Measurements from ENCODE around the gene ARL2.
"Not testable (repeated sequence)": the region's sequence is repeated elsewhere in the genome, so short reads cannot be mapped to it uniquely, and the experiment has no call there.

ARL2 gene

DNA sequence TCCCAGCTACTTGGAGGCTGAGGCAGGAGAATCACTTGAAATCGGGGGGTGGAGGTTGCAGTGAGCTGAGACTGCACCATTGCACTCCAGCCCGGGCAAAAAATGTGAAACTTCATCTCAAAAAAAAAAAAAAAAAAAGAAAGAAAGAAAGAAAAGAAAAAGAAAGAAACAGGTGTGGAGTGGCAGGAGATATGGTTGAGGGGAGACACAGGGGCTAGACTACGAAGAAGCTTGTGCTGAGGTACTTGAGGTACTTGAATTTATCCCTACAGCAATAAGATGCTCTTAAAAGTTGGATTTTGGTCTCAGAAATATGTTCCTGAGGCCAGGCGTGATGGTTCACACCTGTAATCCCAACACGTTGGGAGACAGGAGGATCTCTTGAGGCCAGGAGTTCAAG lies 39.8 kb upstream of the ARL2 start:
- Histone ChIP-seq H3K9me3 (ENCODE audit: severe bottlenecking) (peaks cover 3% of the 10 kb centered on the region), H3K27me3 (ENCODE audit: insufficient read depth, low read depth, severe bottlenecking) (no peaks in the 10 kb centered on the region), H3K27ac (no peak overlapping the region), H3K36me3 (no peaks in the 10 kb centered on the region), H3K4me3 (ENCODE audit: low read depth, low read length) (no peak overlapping the region)
- TF ChIP-seq, protein P1, sequence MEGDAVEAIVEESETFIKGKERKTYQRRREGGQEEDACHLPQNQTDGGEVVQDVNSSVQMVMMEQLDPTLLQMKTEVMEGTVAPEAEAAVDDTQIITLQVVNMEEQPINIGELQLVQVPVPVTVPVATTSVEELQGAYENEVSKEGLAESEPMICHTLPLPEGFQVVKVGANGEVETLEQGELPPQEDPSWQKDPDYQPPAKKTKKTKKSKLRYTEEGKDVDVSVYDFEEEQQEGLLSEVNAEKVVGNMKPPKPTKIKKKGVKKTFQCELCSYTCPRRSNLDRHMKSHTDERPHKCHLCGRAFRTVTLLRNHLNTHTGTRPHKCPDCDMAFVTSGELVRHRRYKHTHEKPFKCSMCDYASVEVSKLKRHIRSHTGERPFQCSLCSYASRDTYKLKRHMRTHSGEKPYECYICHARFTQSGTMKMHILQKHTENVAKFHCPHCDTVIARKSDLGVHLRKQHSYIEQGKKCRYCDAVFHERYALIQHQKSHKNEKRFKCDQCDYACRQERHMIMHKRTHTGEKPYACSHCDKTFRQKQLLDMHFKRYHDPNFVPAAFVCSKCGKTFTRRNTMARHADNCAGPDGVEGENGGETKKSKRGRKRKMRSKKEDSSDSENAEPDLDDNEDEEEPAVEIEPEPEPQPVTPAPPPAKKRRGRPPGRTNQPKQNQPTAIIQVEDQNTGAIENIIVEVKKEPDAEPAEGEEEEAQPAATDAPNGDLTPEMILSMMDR (IDR thresholded peaks at IDR 0.05; ENCODE audit: low read depth, low read length): no peak
- DNase-seq: no peak

DNA sequence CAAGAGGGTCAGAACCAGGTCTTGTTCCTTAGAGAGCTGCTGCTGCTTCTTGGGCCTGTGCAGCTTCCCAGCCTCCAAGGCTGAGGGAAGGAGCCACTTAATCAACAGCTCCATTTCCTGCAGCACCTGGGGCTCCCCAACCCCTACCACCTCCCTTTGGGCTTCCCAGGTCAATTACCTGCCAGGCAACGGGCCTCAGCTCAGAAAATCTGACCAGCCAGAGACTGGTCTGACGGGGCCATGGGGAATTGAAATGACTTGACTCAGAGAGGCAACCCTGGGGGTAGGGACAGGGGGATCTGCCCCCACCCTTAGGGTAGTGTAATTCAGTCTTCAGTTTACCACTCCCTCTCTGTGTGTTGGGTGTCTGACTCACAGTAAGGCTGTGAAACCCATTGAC lies 37.3 kb upstream of the ARL2 start:
- no peak overlapping the region for H3K4me3 ChIP-seq (ENCODE audit: low read depth, low read length)
- no peak overlapping the region for H3K27ac ChIP-seq
- H3K36me3 ChIP-seq: no peaks in the 10 kb centered on the region
- TF ChIP-seq, protein P1 (IDR thresholded peaks at IDR 0.05; ENCODE audit: low read depth, low read length): no peak
- DNase-seq: no peak
- H3K27me3 ChIP-seq (ENCODE audit: insufficient read depth, low read depth, severe bottlenecking): no peaks in the 10 kb centered on the region
- peaks cover 3% of the 10 kb centered on the region for H3K9me3 ChIP-seq (ENCODE audit: severe bottlenecking)

DNA sequence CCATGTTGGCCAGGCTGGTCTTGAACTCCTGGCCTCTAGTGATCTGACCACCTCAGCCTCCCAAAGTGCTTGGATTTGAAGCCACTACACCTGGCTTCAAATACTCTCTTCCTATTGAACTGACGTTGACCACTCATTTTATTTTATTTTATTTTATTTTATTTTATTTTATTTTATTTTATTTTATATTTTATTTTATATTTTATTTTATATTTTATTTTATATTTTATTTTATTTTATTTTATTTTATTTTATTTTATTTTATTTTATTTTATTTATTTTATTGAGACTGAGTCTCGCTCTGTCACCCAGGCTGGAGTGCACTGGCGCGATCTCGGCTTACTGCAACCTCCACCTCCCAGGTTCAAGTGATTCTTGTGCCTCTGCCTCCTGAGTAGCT lies 30.6 kb upstream of the ARL2 start:
- not testable (repeated sequence) for H3K27me3 ChIP-seq (ENCODE audit: insufficient read depth, low read depth, severe bottlenecking); H3K9me3 ChIP-seq (ENCODE audit: severe bottlenecking); H3K4me3 ChIP-seq (ENCODE audit: low read depth, low read length); DNase-seq; H3K27ac ChIP-seq; H3K36me3 ChIP-seq

DNA sequence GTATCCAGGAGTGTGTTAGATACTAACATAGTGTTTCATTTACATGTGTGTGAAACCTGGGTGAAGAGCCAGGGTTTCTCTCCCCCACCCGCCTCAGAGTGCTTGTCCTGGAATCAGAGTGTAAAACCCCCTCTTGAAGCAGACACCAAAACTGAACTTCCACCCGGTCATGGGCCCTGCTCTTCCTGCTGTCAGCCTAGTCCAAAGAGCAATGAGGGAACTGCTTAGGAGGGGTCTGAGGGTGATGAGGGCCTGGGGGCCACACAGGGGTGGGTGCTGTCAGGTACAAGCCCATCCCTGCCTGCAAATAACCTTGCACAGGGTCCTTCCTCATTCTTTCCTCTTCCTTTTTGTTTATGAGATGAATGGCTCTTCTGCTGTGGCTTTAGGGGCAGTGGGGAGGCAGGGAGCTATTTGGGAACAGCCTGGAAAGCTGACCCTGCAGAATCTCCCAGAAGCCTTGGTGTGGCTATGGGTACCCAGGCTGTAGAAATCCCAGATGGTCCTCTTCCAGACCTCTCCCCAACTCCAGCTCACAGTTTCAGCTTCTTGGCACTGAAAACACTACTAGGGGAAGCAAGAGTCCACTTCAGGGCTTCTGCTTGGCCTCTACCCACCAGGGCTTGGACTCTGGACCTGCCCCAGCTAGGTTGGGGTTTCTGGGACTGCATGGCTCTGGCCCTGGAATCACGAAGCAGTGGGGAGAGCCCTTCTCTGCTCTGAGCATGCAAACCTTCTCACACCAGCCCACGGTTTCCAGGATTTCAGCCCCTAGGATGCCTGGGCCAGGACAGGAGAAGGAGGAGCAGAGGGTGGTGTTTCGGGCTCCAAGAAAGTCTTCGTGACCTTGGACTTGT lies 25.7 kb upstream of the ARL2 start:
- no peak overlapping the region; the same call in 1 of the 2 replicates for H3K27ac ChIP-seq
- H3K9me3 ChIP-seq (ENCODE audit: severe bottlenecking): no peaks in the 10 kb centered on the region
- no peaks in the 10 kb centered on the region for H3K27me3 ChIP-seq (ENCODE audit: insufficient read depth, low read depth, severe bottlenecking)
- no peaks in the 10 kb centered on the region for H3K36me3 ChIP-seq
- H3K4me3 ChIP-seq (ENCODE audit: low read depth, low read length): no peak overlapping the region
- TF ChIP-seq, protein P1 (IDR thresholded peaks at IDR 0.05; ENCODE audit: low read depth, low read length): no peak
- DNase-seq: no peak

DNA sequence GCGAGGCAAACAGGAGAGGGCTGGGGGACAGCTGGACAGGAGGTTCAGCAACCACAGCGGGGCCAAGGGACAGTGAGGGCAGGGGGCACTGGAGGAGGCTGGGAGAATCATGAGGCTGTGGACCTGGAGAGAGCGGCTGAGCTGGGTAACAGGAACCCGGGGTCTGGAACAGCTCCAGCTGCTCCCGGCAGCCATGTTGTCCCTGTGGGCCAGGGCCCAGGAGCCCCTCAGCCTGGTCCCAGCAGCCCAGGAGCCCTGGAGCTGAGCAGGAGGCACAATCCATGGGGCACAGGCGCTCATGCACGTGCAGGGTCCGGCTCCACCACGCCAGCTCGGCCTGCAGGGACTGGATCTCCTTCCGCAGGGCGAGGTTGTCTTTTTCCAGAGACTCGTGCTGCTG lies 24.5 kb upstream of the ARL2 start:
- Histone ChIP-seq H3K27me3 (ENCODE audit: insufficient read depth, low read depth, severe bottlenecking) (no peaks in the 10 kb centered on the region), H3K4me3 (ENCODE audit: low read depth, low read length) (no peak overlapping the region), H3K9me3 (ENCODE audit: severe bottlenecking) (no peaks in the 10 kb centered on the region), H3K36me3 (no peaks in the 10 kb centered on the region), H3K27ac (no peak overlapping the region)
- DNase-seq: no peak
- TF ChIP-seq, protein P1 (IDR thresholded peaks at IDR 0.05; ENCODE audit: low read depth, low read length): no peak

DNA sequence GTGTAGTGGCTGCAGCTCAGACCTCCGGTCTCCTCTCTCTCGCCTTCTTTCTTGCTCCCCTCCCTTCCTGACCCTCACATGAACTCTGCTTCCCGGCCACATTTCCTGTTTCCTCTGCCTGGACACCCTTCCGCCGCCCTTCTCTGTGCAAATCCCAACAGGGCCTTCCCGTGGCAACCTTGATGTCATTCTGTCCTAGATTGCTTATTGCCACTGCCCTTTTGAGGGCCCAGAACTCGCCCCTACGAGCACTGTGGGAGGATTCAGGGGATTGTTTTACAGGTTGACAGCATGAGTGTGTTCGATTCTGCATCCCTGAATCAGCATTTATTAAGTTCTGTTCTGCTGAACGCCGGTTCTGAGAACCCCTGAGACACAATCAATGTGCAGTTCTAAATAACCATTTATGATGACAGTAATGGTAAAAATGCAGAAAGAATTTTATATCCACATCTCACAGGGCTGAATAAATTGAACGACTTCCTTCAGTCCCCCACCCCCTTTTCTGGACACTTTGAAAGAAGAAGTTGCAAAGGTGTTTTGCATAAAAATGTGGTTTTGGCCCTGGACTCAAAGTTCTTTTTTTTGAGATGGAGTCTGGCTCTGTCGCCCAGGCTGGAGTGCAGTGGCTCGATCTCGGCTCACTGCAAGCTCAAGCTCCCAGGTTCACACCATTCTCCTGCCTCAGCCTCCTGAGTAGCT lies 23.6 kb upstream of the ARL2 start:
- Histone ChIP-seq H3K4me3 (ENCODE audit: low read depth, low read length) (no peak overlapping the region), H3K27ac (no peak overlapping the region), H3K27me3 (ENCODE audit: insufficient read depth, low read depth, severe bottlenecking) (no peaks in the 10 kb centered on the region), H3K9me3 (ENCODE audit: severe bottlenecking) (no peaks in the 10 kb centered on the region), H3K36me3 (no peaks in the 10 kb centered on the region)
- no peak for DNase-seq
- TF ChIP-seq, protein P1 (IDR thresholded peaks at IDR 0.05; ENCODE audit: low read depth, low read length): no peak

All from WERI-Rb-1 (cell line).